ENCODE data around the gene RAI1.

DNA sequence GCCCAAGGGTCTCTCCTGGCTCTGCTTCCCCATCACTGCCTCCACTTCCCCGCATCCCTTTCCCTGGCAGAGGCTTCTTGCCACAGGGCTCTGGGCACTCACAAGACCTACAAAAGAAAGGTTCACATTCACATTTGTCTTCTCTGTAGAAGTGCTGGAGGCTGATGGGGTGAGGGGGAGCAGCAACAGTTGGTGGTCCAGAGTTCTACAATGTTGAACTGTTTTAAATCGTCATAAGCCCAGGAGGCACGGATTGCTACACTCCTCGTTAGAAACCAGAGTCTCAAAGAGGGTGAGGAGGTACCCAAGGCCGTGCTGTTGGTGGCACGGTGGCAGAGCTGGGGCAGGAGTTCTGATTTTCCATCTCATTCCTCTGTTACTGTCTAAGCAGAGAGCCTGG lies 5.8 kb upstream of the RAI1 start:
- TF ChIP-seq, protein P1, sequence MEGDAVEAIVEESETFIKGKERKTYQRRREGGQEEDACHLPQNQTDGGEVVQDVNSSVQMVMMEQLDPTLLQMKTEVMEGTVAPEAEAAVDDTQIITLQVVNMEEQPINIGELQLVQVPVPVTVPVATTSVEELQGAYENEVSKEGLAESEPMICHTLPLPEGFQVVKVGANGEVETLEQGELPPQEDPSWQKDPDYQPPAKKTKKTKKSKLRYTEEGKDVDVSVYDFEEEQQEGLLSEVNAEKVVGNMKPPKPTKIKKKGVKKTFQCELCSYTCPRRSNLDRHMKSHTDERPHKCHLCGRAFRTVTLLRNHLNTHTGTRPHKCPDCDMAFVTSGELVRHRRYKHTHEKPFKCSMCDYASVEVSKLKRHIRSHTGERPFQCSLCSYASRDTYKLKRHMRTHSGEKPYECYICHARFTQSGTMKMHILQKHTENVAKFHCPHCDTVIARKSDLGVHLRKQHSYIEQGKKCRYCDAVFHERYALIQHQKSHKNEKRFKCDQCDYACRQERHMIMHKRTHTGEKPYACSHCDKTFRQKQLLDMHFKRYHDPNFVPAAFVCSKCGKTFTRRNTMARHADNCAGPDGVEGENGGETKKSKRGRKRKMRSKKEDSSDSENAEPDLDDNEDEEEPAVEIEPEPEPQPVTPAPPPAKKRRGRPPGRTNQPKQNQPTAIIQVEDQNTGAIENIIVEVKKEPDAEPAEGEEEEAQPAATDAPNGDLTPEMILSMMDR (IDR thresholded peaks at IDR 0.05) = no peak
- no peak for TF ChIP-seq POLR2A (IDR thresholded peaks at IDR 0.05)

Measured in ovary (tissue), 3 donors.